Left cardiac atrium (tissue), 4 donors: Measurements from ENCODE around the gene CCR8. TPM values are rescaled to one million over a fixed set of nuclear protein-coding genes. Genes with fewer than 3 reads are reported as not detected.

Experiments used
- ATAC-seq, 2 donors: fragments of 200-7000 bp; cut with Tn5 transposase; one replicate each; pipeline ENCODE4 v1.9.1; 2020; ENCODE audit warnings: mild to moderate bottlenecking in 2 of 2, moderate library complexity in 2 of 2
- DNase-seq: peaks from one replicate; pipeline ENCODE4 v3.0.0-alpha.2; 2020
- intact Hi-C, 2 donors: fragments of 100-400 bp; cut with DNase I; formaldehyde crosslinking; loops; one replicate each; pipeline versions ENCODE4 v1.14.1 to v1.15.1; 2022 to 2023
- total RNA-seq, 2 donors: library from RNA; stranded (reverse); fragmentation: NEBNext Ultra II Directional; extraction: Animal tissue kit (Norgen Biotek cat#: 25700); gene quantifications; one replicate each; pipeline ENCODE4 v1.2.1, GENCODE V29; 2021
- donor health status: DM: no; HTN: yes; CAD: no.
- donor health status: DM: no; HTN: yes; CAD: no; lungs with severe emphysema.
- donor health status: DM: yes; HTN: yes; CAD: no.
- donor health status: Dilated cardiomyopathy.

Gene CCR8
- total RNA-seq, 2 donors from 2014 or later, result not detected

- ATAC-seq, result no peak
These were observed 49.7 kb downstream of the CCR8 start for GRCh38 chr3:39378957-39379777.

DNA sequence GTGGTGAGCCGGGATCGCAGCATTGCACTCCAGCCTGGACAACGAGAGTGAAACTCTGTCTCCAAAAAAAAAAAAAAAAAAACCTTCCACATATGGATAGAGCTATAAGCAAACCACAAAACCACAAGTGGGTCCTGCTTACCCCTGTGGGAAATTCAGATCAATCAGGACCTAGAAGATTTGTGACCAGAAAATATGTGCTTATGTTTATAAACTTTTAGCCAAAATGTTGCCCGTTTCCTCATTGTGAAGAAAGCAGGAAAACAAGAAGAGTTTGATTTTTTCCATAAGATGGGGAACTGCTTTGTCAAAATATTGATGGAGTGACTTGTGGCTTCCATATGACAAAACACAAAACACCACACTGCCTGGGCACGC, 50.3 kb downstream of the CCR8 start:
- intact Hi-C loops, result no loop called here
- DNase-seq, result no peak
- no peak for ATAC-seq

More at GRCh38 chr3:39378957-39379777, 49.7 kb downstream of the CCR8 start:
- DNase-seq, result no peak
- intact Hi-C loops, result no loop called here

- DNase-seq, result no peak
- ATAC-seq, result no peak
- intact Hi-C loops, result no loop called here
These were observed 51.9 kb downstream of the CCR8 start for GRCh38 chr3:39381432-39381831.

Other genes starting within 250 kb of the CCR8 start
- gene GORASP1, start 222.1 kb upstream of the CCR8 start, total RNA-seq, result 10 to 100 TPM; 39.0 to 49.1 TPM
- gene TTC21A, start 222.0 kb upstream of the CCR8 start, total RNA-seq, result 1 to 10 TPM; 1.8 to 2.5 TPM
- 10 to 100 TPM; 20.5 to 41.6 TPM for gene CSRNP1, start 176.1 kb upstream of the CCR8 start, total RNA-seq
- gene XIRP1, start 137.1 kb upstream of the CCR8 start, total RNA-seq, result 100 to 1,000 TPM; 160 to 242 TPM
- 1 to 10 TPM in 1 of 2 donors, under 1 TPM in 1; 0.60 to 1.4 TPM for gene CX3CR1, start 49.7 kb upstream of the CCR8 start, total RNA-seq
- 10 to 100 TPM; 12.0 to 13.7 TPM for gene SLC25A38, start 53.7 kb downstream of the CCR8 start, total RNA-seq
- gene RPSA, start 77.0 kb downstream of the CCR8 start, total RNA-seq, result 100 to 1,000 TPM; 535 to 579 TPM
- under 1 TPM in 1 of 2 donors, not detected in 1; 0.10 TPM for gene MOBP, start 138.0 kb downstream of the CCR8 start, total RNA-seq